GM19468 (cell line): ENCODE measurements around the gene SNX30.

ENCODE experiments used
- ATAC-seq: cut with Tn5 transposase; IDR thresholded peaks from one replicate; pipeline ENCODE4 v1.9.1; 2021; ENCODE audit warnings: mild to moderate bottlenecking, moderate library complexity, moderate number of reproducible peaks; ENCODE audit not compliant: unreplicated experiment; ENCODE audit errors: extremely low read depth

SNX30 gene

DNA sequence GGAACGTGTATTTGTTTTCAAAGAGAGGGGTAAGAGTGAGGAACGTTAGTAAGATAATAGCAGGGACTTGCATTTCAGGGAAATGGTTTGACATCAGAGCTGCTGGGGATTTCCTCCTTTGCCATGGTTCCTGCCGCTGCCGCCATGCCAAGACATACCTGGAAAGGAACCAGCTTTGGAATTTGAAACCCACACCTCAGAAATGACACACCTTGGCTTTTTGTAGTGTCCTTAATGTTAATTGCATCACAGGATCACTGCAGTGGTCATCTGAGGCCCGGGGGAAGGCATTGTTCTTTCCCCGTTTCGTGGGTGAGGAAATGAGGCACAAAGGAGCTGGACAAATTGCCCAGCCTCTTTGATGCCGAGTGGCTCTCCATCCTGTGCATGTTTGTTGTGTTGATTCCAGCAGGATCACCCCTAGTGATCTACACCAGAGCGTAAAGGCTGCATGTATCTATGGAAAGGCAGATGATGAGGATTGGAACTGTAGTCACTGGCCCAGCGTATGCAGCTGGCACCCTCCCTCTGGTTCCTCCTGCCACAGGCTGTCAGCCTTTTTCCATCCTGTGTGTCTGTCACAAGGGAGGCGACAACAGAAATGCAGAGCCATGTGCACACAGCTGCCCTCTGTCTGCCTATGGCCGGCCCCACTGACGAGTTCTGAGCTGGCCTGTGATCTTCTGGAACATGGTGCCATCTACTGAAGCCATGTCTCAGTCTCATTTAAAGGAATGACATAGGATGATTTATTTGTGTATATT is 102.4 kb downstream of the SNX30 start:
- ATAC-seq = no peak

DNA sequence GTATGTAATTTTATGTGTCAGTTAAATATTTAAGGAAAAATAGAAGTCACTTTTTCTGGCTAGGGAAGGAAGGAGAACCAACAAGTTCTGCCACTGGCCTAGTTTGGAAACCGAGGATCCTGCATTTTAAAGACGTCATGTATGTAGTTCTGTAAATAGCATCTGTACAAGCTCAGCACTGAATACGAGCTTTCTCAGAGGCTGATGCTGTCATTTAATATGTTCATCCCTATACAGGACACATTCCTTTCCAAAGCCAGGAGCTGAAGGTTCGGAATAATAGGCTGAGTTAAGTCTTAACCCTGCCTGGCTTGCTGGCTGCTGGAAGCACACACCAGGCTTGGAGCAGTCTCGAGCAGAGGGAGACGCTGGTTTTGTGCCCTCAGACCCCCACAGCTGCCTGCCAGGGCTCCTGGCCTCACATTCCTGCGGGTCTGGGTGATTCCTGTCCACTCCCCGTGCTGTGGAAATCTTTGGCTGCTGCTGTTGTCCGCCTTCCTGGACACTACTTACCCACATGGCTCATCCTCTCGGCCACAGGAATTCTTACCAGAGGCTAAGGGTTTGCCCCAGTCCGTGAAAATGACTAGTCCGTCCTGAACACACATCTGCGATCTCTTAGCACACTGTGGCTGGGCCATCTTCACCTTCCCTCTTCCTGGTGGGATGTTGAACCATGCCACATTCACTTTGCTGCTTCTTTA is 103.5 kb downstream of the SNX30 start:
- ATAC-seq = no peak

DNA sequence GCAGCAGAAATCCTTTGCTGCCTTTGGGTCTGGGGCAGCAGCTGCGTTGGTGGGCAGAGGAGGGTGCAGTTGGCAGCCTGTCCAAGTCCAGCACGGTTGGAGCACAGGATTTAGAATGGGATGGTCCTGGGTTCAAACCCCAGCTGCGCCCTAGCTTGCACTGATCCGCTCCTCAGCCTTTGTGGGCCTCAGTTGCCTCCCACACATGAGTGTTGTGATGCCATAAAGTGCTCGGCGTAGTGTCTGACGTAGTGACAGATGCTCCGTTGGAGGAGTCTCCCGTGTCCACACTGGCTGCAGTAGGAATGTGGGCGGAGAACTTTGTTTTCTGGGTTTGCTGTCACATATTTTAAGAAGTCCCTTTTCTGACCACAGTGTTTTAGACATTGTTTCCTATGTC is 104.1 kb downstream of the SNX30 start:
- ATAC-seq = no peak

DNA sequence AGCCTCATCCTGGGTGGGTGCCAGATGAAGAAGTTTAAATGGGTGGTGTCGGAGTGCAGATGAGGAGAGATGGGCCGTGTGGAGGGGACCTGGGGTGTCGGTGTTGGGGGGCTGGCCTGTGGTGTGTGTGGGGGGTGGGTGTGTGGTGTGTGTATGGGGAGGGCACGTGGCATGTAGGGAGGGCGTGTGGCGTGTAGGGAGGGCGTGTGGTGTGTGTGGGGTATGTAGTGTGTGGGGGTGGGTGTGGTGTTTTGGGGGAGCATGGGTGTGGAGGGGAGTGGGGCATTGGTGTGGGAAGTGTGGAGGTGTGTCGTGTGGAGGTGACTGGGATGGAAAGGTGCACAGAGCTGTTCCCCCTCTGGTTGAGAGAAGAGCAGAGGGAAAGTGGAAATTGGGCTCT is 105.6 kb downstream of the SNX30 start:
- ATAC-seq = no peak

DNA sequence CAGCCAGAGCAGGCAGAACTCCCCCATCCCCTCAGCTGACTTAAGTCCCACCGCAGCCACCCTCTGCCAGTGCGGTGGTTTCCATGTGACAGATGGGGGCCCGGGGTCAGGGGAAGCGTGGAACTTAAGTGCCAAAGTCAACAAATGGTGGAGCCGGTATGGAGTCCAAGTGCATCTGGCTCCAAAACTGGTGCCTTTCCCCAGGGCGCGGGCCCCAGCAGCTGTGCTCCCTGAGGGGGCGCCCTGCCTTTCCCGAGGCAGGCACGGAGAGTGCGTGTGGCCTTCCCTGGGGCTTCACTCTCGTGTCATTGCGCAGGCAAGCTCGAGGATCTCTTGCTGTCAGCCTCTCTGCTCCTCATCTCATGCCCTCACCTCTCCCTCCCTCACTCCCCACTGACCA is 106.3 kb downstream of the SNX30 start:
- ATAC-seq = no peak

DNA sequence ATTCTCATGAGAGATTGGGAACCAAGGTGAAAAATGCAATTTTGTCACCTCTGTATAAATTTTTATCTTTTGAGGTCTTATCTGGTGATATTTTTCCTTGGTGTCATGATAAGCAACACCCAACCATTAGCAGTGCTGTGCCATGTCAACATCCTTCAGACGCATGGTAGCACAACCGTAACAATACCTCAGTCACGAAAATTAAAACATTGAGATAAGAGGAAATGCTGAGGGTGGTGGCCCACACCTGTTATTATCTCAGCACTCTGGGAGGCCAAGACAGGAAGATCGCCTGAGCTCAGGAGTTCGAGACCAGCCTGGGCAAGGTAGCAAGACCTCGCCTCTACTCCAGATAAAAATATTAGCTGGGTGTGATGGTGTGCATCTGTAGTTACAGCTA is 107.4 kb downstream of the SNX30 start:
- ATAC-seq = no peak

DNA sequence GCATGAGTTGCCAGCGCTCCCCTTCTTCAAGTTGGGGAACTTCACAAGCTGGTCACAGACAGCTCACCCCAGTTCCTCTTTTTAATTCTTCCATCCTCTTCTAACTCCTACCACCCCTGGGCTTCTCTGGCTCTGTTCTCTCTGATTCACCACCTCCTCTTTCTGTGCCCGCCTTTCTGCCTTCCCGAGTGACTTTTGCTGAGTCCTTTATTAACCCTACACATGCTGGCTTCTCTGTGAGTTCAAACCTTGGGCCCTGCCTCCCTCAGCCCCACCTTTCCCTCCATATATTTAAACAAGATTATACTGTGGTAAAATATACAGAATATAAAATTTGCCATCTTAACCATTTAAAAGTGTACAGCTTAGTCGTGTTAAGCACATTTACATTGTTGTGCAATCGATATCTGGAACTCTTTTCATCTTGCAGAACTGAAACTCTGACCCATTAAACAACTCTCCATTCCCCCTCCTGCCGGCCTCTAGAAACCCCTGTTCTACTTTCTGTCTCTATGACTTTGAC is 108.1 kb downstream of the SNX30 start:
- ATAC-seq = peak; percentile 57

DNA sequence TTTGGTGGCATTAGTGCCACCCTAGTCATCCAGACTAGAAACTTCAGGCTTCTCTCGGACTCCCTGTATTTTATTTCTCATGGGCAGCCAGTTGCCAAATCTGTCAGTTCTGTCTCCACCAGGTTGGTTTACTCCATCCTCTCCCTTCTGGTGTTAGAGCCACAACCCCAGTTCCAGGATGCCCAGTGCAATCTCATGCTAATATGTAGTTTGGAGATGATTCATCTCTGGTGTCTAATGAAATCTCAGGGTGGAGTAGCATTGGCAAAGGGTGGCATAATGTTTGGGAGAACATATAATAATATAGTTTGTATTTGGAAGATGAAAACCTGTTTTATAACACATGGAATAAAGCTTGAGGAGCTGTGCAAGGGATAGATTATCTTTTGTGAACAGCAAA is 109.9 kb downstream of the SNX30 start:
- no peak for ATAC-seq

DNA sequence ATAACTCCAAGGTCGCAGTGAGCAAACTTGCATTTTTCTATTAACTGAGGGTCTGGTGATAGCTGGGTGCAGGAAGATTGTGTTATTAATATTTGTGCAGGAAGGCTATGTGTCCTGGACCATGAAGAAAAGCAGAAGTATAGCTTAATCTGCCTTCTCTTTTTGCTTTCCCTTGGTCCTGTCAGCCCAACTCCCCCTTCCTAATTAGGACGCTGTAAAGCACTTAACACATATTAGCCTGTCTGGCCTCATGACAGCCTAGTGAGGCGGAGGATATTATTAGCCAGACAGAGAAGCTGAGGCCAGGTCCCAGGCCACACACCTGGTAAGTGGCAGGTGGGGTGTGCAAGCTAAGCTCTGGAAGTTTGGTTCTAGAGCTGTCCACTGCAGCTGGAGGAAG is 110.6 kb downstream of the SNX30 start:
- no peak for ATAC-seq

DNA sequence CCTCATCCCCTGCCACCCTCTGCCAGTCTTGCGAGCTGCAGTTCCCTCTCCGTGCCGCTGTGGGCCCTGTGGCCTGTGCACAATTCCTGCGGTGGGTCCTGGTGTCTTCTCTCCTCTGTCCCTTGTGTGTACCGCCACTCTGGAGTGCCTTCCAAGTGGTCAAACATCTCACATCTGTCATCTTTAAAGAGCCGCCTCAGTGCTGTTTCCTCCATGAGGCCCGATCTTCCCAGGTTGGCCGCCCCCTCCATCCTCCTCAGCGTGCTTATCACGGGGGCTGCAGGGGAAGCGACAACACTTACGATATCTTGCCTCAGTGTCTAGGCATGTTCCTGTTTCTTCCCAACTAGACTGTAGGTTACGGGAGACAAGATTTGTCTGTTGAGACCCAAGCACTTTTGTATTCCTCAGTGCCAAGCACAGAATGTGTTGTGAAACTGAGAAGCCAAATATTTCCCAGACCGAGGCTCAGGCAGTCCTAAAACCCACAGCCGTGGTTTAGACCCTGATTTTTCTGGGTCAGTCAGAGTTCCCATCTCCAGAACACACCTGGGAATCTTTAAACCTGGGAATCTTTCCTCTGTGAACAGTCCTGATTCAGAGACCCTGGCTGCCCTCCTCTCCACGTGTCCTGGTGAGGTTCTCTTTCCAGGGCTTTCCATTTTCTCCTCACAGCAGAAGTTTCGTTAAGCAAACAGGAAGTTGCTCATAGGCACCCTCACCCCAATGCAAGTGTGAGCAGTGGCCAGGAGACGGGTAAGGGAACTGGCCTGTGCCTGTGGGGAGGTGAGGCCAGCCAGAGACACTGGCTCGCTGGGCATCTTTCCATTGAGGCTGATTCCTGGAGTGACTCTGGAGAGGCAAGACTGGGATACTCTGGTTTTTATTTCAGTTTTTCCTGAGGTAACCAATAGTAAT is 111.3 kb downstream of the SNX30 start:
- no peak for ATAC-seq

DNA sequence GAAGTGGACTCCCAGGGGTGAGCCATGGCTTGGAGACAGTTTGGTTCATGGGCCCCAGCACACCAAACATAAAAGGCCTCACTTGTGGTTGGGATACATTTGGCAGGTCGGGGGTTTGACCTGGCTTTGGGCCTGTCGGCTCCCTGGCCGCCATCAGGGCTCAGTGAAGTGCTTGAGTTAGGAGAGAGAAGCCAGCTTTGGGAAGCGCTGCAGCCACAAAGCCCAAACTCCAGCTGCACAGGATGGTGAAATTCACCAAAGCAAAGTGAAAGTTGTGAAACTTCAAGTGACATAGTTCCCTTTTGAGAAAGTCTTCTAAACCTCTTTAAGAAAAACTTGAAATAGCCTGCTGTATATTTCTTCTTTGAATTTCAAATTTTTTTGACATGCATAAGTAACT is 112.7 kb downstream of the SNX30 start:
- no peak for ATAC-seq

DNA sequence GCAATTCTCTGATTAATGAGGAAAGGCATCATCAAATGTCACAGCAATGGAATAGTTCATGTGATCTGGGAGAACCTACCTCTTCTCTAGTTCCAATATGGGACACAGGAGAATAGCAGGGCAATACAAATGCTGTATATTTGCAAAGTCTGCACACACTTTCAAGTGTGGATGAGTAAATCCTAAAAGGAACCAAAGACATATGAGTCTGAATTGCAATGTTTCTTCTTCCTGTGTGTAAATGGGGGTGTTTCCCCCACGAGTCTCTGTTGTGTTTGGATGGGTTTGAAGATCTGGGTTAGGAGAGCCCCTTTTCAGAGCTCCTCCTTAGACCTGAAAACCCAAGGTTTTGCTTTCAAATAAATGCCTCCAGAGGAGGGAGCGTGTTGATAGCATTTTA is 113.2 kb downstream of the SNX30 start:
- no peak for ATAC-seq

DNA sequence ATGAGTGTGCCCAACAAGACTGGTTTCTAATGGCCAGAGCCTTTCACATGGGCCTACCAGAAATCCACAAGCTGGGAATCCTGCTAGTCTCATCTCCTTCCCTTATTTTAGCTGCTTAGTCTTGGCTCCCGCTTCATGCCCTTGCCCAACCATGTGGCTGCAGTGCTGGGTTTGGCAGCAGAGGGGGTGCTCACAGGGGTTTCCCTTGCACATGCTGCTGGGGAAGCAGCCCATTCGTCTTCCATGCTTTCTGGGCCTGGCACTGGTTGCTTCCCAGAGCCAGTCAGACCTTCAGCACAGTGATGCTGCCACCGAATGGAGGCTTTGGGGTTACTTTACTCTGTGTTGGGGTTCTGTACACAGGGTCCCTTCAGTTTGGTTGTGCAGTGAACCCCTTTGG is 113.8 kb downstream of the SNX30 start:
- ATAC-seq = no peak

DNA sequence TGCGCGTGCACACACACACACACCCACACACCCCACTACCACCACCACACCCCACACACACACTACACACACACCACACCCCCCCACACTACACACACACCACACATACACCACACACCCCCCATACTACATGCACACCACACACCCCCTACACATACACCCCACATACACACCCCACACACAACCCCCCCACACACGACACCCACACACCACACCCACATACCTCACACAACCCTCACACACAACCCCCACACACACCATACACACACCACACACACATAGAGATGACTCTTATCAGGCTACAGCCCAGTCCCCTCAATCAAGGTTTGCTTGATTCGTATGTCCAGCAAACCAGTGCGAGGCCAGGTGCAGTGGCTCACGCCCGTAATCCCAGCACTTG is 114.4 kb downstream of the SNX30 start:
- no peak for ATAC-seq

DNA sequence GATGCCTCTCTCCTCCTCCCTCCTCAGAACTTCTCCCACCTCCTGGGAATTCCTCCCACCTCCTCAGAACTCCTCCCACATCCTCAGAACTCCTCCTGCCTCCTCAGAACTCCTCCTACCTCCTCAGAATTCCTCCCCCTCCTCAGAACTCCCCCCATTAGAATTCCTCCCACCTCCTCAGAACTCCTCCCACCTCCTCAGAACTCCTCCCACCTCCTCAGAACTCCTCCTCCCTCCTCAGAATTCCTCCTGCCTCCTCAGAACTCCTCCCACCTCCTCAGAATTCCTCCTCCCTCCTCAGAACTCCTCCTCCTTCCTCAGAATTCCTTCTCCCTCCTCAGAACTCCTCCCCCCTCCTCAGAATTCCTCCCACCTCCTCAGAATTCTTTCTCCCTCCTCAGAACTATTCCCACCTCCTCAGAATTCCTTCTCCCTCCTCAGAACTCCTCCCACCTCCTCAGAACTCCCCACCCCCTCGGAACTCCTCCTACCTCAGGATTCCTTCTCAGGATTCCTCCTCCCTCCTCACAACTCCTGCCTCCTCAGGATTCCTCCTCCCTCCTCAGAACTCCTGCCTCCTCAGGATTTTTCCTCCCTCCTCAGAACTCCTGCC is 116.2 kb downstream of the SNX30 start:
- no peak for ATAC-seq

DNA sequence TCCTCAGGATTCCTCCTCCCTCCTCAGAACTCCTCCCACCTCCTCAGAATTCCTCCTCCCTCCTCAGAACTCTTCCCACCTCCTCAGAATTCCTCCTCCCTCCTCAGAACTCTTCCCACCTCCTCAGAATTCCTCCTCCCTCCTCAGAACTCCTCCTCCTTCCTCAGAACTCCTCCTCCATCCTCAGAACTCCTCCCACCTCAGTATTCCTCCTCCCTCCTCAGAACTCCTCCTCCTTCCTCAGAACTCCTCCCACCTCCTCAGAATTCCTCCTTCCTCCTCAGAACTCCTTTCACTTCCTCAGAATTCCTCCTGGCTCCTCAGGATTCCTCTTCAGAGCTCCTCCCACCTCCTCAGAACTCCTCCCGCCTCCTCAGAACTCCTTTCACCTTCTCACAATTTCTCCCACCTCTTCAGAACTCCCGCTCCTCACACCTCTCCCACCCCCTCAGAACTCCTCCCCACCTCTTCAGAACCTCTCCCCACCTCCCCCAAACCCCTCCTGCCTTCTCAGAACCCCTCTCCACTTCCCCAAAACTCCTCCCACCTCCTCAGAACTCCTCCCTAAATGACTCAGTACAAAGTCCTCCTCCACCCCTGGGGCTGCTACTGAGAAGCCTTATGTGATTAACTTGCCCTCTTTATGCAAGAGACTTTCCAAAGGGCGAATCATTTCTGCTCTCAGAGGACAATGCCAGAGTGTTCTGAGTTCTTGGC is 116.9 kb downstream of the SNX30 start:
- no peak for ATAC-seq

DNA sequence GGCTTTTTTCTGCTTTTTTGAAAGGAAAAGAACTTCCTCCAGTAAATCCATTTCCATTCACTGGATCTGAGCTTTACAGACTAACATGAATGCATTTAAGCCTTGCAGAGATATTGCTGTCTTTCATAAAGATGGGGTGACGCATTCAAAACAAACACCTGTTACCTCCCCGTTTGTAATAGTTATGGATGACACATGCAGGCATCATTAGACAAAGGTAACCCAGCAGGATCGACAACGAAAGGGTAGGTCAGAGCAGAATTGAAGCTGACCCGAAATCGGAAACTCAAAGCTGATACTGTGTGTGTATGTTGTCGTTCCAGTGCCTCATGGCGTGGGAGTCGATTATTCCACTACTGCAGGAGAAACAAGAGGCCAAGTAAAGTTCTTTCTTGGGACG is 117.9 kb downstream of the SNX30 start:
- no peak for ATAC-seq

DNA sequence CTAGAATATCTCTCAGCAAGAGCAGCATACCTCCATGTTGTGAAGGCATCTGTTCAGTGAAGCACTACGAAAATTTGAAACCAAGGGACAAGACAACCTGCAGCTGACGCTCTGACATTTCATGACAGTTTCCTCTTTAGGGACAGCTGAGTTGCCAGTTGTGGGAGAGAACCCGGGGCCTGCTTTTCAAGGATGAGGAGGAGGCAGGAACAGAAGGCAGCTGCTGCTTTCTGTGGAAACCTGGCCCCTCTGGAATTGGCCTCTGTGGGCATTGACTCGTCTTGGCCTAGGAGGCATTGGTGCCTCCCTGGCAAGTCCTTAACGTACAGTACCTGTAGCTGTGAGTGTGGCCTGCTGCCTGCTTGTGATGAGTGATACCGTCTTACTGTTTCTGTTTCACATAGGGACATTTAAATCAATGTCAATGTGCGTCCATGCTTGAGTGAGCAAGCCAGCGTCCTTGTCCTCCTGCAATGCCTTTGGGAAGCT is 118.5 kb downstream of the SNX30 start:
- ATAC-seq = no peak

DNA sequence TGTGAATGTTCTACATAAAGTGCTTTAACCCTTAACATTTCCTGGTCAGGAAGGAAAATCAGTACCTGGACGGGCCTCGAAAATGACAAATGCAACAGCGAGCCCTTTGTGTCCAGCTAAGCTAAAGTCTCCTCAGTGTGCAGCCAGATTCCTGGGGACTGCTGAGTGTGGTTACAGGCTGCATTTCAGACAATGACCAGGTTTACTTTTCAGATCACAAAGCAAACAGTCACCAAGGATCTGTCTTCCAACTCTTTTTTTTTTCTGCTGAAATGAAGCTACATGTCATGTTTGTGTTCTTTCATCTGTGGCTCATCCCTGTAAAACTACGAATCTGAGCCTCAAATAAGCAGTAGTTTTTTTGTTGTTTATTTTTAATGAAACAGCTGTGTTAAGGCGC is 119.4 kb downstream of the SNX30 start:
- no peak for ATAC-seq

DNA sequence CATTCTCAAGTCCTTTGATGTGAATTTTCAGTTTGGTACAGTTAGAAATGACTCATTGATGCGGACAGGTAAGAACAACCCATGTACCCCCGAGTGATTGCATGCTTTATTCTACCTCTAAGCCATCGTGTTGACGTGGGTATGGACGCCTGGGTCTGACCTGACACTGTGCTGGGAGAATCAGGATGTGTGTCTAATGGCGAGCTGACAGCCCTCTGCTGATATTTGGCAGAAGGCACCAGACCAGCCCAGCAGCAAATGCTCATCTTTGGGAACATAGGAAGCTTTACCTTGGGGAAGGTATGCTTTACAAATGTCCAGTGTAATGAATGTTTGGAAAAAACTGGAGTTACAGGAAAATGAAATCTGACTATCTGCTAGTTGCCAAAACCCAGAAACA is 120.0 kb downstream of the SNX30 start:
- ATAC-seq = no peak
